Testis (tissue), 2 donors: ENCODE data around the gene PRKAG2.

ENCODE experiments used
- CTCF ChIP-seq, 3 experiments: fragments of 450-650 bp in 2 of 3; fragments of 200-600 bp in 1 of 3; sonication (generic) in 1 of 3; IDR thresholded peaks; one replicate each; pipeline ENCODE4 v1.5.1; 2016 to 2019; ENCODE audit warnings: antibody characterized with exemption in 3 of 3, mild to moderate bottlenecking in 2 of 3, moderate library complexity in 1 of 3
- POLR2A ChIP-seq: fragments of 450-650 bp; IDR thresholded peaks from one replicate; pipeline ENCODE4 v1.6.1; 2017; ENCODE audit warnings: antibody characterized with exemption, mild to moderate bottlenecking, moderate library complexity

- TF ChIP-seq CTCF (IDR thresholded peaks at IDR 0.05) (no peak), POLR2A (no peak)
Observed at GRCh38 chr7:151924508-151924907, 47.6 kb upstream of the PRKAG2 start.
